GM21423 (cell line): ENCODE data around the gene COL6A1.

Source experiments
- ATAC-seq: cut with Tn5 transposase; IDR thresholded peaks from one replicate; pipeline ENCODE4 v1.9.1; 2021; ENCODE audit warnings: mild to moderate bottlenecking, moderate library complexity; ENCODE audit not compliant: unreplicated experiment

The COL6A1 gene

GRCh38 chr21:46025113-46025770 is 43.7 kb downstream of the COL6A1 start:
- no peak for ATAC-seq

DNA sequence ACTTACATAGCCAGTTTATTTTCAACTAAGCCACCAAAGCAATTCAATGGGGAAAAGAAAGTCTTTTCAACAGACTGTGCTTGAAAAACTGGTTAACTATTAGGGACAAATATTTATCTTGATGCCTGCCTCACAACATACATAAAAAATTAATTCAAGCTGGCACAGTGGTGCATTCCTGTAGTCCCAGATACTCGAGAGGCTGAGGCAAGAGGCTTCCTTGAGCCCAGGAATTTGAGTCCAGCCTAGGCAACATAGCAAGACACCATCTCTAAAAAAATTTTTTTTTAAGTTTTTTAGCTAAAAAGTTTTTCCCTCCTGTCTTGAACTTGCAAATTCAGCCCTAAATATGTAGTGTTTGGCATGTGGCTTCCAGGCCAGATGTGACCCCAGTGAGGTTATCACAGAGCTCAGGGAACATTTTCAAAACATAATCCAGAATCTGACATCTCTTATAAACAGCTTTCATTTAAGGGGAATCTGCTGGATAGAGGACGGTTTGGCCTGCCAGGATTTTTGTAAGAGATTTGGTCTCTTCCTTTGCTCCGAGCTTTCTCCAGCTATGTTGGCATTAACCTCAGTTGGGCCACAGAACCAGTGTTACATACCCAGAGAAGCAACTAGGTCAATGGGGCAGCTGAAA is 46.4 kb downstream of the COL6A1 start:
- no peak for ATAC-seq

DNA sequence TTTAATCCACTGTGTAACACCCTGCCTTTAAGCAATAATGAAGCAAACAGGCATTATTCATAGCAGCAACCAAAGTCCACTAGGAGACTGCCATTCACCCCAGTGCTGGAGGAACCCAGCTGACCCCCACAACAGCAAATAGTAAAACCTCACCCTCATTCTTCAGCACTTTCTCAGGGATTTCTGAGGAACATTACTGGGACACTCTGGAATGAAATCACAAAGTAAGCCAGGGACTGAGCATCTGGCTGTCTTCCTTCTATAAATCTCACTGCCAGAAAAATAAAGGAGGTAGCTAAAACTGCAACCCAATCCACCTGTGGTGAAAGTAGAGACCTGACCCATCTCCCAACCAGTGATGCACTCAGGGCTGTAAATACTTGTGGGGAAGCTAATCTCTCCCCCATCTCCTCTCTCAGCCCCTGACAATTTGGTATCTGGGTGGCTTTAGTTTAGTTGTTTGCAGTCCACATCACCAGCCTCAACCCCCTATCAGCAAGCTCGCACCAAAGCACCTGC is 47.1 kb downstream of the COL6A1 start:
- no peak for ATAC-seq

GRCh38 chr21:46029186-46029924 is 47.8 kb downstream of the COL6A1 start:
- ATAC-seq = no peak

DNA sequence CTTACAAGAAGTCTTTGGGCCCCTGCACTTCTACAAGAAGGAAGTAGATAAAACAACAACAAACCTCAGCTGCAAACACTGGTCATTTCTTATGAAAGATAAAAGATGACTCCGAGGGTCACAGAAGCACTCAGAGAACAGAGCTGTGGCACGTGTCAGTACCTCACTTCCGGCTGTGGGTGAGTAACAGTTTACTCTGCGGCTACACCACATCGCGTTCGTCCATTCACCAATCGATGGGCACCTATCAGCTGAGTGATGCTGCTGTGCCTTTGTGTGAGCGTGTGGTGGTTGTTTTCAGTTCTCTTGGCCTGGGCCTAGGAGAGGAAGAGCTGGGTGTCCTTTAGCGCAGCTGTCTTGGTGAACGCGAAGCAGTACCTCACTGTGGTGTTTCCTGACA is 49.9 kb downstream of the COL6A1 start:
- no peak for ATAC-seq

DNA sequence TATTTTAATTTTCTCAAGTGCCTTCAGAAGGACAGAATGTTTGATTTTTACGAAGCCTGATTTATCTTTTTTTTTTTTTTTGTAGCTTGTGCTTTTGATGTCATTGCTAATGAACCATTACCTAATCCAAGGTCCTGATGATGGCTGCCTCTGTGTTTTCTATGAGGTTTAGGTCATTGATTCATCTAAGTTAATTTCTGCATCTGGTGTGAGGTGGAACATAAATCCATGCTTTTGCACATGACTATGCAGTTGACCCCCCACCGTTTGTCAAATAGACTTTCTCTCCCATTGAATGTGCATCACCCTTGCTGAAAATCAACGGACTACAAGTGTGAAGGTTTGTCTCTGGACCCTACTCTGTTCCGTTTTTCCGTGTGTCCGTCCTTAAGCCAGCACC is 50.5 kb downstream of the COL6A1 start:
- no peak for ATAC-seq

DNA sequence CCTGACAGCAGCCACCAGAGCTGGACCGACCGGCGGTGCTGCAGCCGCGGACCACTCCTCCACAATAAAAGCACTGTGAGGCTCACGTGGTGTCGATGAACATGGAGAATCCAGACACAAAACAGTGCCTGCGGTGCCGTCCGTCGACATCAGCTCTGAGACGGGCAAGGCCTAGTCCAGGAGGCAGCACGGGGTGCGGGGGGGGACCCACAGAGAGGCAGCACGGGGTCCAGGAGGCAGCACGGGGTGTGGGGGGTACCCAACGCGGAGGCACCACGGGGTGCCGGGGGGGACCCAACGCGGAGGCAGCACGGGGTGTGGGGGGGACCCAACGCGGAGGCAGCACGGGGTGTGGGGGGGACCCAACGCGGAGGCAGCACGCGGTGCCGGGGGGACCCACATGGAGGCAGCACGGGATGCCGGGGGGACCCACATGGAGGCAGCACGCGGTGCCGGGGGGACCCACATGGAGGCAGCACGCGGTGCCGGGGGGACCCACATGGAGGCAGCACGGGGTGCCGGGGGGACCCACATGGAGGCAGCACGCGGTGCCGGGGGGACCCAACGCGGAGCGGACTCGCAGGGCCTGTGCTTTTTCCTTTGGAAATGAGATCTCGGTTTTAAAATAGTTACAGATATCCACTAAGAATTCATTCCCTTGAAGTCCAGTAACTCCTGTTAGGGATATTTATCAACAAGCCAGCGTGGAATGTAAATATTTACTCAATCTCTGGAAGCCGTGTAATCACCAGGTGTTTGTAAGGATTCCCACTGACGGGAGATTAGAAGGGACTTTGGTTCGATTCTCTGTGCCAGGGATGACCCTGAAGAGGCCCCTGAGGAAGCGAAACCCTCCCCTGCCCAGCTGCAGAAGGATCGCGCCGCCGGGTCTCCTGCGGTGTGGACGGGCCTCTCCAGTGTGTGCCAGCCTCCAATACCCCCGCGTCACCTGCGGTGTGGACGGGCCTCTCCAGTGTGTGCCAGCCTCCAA is 52.1 kb downstream of the COL6A1 start:
- ATAC-seq = no peak

- no peak for ATAC-seq
Observed at GRCh38 chr21:46035809-46036695, 54.5 kb downstream of the COL6A1 start.

- no peak for ATAC-seq
Observed at GRCh38 chr21:46036696-46037330, 55.2 kb downstream of the COL6A1 start.

- ATAC-seq = no peak
Observed at GRCh38 chr21:46037331-46038325, 56.1 kb downstream of the COL6A1 start.

DNA sequence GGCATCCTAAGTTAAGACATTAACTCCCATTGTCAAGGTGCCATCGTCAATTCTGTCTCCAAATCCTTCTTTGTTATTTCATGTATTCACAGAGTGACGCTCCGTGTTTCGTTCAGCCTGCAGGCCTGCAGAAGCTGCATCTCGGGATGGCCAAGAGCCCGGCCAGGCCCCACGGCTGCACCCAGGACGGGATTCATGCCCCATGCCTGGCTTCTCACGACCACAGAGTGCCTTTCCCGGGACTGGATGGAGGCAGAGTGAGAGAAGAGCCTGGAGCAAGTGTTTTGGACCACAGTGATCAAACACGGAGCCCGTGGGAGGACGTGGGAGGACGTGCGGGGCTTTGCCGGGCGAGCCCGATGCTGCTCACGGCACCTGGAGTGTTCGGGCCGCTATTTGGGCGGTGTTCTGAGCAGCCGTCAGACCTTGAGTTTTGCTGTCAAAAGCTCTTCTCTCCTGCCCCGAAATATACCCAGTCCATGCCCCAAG is 56.8 kb downstream of the COL6A1 start:
- ATAC-seq = no peak

DNA sequence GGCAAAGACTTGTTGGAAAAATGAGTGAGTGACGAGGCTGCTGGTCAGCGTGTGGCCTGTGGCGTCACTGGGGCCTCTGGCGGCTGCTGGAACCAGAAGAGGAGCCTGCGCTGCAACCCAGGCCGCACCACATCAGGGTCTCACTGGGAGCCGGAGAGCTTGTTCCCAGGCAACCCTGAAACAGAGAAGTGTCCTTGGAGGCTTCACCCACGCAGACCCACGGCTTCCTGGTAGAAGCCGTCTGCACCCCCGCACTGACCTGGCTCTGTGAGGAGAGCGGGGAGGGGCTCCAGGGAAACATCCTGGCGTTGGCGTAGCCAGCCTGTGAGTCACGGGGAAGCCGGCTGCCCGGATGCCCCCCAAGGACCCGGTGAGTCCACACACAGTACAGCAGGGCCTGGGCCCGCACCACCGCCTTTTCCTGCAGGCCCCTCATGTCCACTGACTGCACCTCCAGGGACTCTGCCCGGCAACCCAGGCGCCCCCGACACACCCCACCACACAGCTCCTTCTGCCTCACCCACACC is 57.4 kb downstream of the COL6A1 start:
- no peak for ATAC-seq

DNA sequence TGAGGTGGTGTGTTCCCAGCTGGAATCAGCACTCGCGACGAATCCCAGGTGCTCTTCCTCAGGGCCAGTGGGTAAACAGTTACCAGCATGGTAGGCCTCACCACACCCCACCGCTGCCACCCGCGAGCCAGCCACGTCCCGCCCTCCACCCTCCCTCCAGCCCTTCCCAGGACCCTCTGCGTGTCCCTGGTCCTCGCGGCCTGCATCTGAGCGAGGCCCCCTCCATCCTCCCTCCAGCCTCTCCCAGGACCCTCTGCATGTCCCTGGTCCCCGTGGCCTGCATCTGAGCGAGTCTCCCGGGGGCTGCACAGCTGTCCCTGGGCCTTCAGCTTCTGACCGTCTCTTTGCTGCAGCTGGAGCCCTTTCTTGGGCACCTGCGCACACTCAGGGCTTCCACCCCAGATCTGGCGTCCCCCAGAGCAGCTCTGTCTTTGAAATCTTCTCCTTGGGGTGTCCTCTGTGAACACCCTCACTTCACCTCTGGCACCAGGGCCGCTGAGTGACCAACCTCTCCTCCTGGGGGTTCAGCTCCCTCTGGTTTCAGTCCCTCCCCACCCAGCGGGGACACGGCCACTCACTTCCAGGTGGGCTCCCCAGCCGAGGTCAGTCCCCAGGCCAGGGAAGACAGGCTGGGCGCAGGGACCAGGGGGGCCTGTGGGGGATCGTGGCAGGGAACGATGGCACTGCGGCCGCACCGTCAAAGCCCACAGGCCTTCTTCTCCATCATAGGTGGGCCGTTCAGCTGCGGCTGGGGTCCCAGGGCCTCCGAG is 58.5 kb downstream of the COL6A1 start:
- no peak for ATAC-seq

GRCh38 chr21:46040707-46041106 is 59.1 kb downstream of the COL6A1 start:
- no peak for ATAC-seq

GRCh38 chr21:46041183-46041582 is 59.6 kb downstream of the COL6A1 start:
- no peak for ATAC-seq

GRCh38 chr21:46045154-46045553 is 63.6 kb downstream of the COL6A1 start:
- ATAC-seq = no peak

GRCh38 chr21:46046471-46046870 is 64.9 kb downstream of the COL6A1 start:
- no peak for ATAC-seq
